Measurements from ENCODE around the gene BAHCC1.

GRCh38 chr17:81409190-81409935 lies 14.1 kb downstream of the BAHCC1 start:
- TF ChIP-seq CTCF (IDR thresholded peaks at IDR 0.05; ENCODE audit: control extremely low read depth in 1 of 3, insufficient read depth in 1 of 3, low read depth in 1 of 3, low read length in 3 of 3) = peak in 2 of 3 experiments; percentile 50 to 66; a peak in 3 of 4 replicates
- no peak for TF ChIP-seq EP300 (IDR thresholded peaks at IDR 0.05; ENCODE audit: borderline replicate concordance in 1 of 2, low read depth in 2 of 2, low read length in 2 of 2)
- peak; percentile 95 for TF ChIP-seq MAX (IDR thresholded peaks at IDR 0.05)
- no peak for TF ChIP-seq ATF2 (IDR thresholded peaks at IDR 0.05; ENCODE audit: low read length)
- peak; percentile 87 for TF ChIP-seq E2F6 (IDR thresholded peaks at IDR 0.05)
- no peak for TF ChIP-seq SP2 (IDR thresholded peaks at IDR 0.05; ENCODE audit: low read length)
- no peak for TF ChIP-seq POLR2A (IDR thresholded peaks at IDR 0.05; ENCODE audit: control extremely low read depth in 1 of 2, low read depth in 2 of 2, low read length in 2 of 2)
- TF ChIP-seq USF2 (IDR thresholded peaks at IDR 0.05; ENCODE audit: low read length) = no peak
- no peak for TF ChIP-seq KDM5A (IDR thresholded peaks at IDR 0.05; ENCODE audit: low read length)
- TF ChIP-seq EZH2 (IDR thresholded peaks at IDR 0.05; ENCODE audit: low read depth, low read length, severe bottlenecking) = peak; percentile 27
- 0 out of 4 replicates have a peak, but pooled peaks of 1 of the 2 experiments have one; percentile 51 for TF ChIP-seq SIN3A (conservative IDR thresholded peaks at IDR 0.05 in 1 of 2, IDR thresholded peaks at IDR 0.05 in 1 of 2; ENCODE audit: low read depth in 1 of 2, low read length in 2 of 2)
- TF ChIP-seq POLR2AphosphoS5 (IDR thresholded peaks at IDR 0.05; ENCODE audit: low read depth, low read length) = no peak

All from H1 (cell line).